GM19239 (cell line): ENCODE results near the gene DAND5.

Experiments
- DNase-seq: peaks from one replicate; pipeline ENCODE4 v3.0.0; 2011; ENCODE audit warnings: low spot score; ENCODE audit not compliant: insufficient read length
- FAIRE-seq: peaks from 2 replicates; lab custom pipeline; 2011; peaks lifted over from hg19 to GRCh38; lab: Jason Lieb, UNC

DAND5 gene

DNA sequence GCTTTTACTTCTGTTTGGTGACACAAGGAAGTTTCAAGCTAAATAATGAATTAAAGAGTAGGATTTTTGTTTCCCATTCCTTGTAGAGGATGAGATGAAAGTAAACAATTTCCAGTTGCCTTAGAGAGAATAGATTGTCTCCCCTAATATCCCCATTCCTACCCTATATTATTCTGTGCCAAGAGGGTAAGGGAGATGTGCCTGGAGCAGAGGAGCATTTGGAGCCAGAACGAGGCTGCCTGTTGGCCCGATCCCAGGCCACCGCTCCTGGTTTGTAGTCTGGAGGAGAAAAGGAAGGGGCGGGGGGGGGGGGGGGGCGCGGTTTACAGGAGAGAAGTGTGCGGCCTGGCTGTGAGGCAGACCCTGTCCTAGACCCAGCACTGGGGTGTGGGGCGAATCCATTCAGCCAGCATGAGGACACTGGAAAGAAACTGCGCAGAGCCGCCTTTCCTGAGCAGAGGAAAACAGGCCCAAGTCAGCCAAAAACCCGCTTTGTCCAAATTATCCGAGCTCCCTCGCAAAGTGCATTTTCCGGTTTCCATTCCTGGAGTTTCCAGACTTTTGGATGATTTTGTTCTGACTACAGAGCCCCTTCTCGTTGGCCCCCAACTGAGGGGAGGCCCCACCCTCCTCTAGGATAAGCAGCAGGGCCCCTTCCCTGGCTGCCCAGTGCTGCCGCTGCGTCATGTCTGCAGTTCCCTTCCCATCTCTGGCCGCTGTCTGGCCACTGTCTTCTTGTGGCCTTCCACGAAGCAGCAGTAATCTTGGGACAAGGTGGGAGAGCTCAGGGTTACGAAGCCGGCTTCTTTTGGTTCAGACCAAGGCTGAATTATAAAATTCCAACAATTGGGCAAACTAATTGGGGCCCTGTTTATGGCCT is 48.9 kb downstream of the DAND5 start:
- no peak for FAIRE-seq
- DNase-seq = no peak

DNA sequence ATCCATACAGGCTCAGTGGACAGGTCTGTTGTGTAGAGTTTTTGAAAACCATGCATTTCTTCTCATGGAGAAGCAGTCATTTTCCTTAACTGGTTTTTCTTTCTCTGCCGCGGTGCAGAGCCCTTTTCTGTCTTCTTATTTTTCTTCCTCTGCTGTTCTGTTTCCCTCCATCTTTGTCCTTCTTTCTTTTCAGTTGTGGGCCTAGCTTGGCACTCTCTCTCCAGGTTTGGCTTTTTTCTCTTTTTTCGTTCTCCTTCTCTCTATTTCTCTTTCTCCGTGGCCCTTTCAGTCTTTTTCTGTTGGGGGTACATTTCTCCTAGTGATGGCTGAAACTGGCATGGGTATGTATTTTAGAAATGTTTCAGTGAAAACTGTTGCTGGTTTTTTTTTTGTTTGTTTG is 50.0 kb downstream of the DAND5 start:
- FAIRE-seq = no peak
- DNase-seq = no peak

DNA sequence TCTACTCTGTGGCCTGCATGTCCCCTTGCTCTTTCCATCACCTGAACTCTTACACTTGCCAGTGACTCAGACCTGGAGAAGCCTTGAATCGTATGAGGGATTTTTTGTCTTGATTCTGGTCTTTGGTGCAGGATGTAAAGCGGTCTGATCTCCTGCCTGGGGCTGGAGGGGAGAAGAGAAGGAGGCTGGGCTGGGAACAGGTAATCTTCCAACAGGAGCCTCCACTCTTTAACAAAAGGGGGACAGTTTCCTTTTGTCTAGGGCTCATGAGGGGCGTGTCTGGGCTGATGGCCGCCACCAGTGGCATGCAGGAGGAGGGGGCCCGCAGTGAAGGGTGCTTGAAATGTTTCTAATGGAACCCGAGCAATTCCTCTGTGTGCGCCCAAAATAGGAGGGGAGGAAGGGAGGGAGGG is 50.6 kb downstream of the DAND5 start:
- FAIRE-seq (no peak), DNase-seq (no peak)

DNA sequence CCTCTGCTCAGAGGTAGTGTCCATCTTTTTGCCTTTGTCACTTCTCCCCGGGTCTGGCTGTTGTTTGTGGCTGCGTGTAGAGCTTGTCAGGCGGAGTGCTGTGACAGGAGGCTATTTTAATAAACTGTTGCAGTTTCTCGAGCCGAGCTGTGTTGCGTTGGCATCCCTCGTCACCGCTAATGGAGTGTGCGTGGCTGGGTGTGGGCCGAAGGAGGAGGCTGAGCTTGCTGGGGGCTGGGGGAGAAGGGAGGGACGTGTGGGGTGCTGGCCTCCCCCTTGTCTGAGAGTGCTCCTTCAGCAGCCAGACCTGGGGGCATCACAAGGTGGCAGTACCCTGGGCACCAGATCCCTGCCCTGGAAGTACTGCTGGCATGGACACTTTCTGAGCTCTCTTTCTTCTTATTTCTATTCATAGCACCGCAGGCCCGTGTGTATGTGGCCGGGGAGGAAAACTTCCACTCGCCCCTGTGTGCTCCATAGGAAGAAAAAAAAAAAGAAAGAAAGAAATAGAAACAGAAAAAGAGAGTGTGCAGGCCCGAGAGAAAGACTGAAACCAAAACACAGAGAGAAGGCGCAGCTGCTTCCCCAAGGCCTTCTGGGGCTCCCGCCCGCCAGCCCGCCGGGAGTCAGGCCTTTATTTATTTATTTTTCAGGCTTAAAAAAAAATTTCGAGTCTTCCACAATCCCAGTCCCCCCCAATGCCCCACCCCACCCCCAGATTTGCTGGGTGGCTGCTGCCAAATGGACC is 52.9 kb downstream of the DAND5 start:
- no peak for DNase-seq
- FAIRE-seq = no peak

DNA sequence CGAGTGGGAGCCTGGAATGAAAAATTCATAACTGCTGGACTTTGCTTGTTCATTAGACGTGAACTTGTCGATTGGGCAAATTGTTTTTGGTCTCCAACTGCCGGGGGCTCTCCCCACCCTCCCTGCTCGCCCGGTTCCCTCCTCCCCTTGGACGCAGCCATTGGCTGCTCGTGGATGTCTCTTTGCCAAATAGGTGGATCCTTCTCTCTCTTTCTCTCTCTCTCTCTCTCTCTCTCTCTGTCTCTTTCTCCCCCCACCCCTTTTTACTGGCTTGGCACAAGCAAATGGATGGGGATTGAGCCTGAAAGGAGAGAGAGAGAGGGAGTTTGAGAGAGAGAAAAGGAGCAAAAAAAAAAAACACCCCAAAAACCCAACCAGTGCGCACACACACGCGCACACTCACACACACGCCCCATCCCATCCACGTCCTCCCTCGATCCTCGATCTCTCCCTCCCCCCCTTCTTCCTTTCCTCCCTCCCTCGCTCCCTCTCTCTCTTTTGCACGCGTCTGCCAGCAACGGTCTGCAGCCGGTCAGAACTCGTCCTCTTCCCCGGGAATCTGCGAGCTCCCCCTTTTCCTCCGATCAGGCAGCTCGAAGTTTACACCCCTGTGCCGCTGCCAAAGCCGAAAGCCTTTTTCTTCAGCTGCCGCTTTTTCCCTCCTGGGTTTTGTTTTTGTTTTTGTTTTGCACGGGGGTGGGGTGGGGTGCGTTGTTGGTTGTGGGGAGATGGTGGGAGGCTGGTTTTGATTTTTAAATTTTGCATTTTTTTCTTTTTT is 53.7 kb downstream of the DAND5 start:
- no peak for DNase-seq

DNA sequence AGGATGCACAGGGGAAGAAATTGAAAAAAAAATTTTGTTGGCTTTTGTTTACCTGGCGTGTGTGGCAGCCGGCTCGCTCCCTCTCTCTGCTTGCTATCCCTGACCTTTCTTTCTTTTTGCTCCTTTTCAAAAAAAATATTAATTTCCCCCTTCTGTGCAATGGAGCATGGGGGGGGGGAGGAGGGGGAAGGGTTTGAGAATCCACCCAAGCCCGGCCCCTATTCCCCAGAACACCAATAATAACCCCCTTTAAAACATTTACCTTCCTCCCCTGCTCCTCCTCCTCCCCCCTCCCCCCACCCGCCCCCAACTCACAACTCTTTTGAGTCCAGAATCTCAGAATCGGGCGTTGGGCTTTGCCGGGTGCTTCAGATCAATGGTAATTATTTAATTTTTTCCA is 54.3 kb downstream of the DAND5 start:
- FAIRE-seq (no peak), DNase-seq (no peak)

More for the DNA sequence above, 53.7 kb downstream of the DAND5 start:
- peak; percentile 85 for FAIRE-seq
